Midbrain (tissue), 1 donor: ENCODE measurements around the gene SH3RF3.

Source experiments
- DNase-seq: peaks from one replicate; lab custom pipeline; 2025; lab: John Stamatoyannopoulos, UW

The SH3RF3 gene

GRCh38 chr2:109337221-109337620 is 208.2 kb downstream of the SH3RF3 start:
- no peak for DNase-seq

DNA sequence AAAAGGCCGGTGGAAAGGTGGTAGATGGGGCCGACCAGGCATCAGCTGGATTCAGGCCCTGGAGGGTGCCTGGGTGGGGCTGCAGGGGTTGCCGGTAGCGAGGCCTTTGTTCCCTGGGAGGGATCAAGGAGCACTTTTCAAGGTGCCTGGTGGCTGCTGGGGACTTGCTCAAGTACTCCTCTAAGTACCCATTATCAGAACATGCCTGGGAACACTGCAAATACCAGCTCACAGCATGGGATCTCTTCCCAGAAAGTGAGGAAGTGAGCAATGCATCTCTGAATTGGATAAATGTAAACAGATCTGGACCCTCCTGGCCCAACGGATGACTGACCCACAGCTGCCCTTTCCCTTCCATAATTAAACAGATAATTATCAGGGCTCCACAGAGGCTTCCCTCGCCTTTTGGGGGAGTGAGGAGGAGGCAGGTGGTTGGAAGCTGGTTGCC is 210.5 kb downstream of the SH3RF3 start:
- no peak for DNase-seq

- no peak for DNase-seq
These were observed 211.4 kb downstream of the SH3RF3 start for GRCh38 chr2:109340381-109340780.

DNA sequence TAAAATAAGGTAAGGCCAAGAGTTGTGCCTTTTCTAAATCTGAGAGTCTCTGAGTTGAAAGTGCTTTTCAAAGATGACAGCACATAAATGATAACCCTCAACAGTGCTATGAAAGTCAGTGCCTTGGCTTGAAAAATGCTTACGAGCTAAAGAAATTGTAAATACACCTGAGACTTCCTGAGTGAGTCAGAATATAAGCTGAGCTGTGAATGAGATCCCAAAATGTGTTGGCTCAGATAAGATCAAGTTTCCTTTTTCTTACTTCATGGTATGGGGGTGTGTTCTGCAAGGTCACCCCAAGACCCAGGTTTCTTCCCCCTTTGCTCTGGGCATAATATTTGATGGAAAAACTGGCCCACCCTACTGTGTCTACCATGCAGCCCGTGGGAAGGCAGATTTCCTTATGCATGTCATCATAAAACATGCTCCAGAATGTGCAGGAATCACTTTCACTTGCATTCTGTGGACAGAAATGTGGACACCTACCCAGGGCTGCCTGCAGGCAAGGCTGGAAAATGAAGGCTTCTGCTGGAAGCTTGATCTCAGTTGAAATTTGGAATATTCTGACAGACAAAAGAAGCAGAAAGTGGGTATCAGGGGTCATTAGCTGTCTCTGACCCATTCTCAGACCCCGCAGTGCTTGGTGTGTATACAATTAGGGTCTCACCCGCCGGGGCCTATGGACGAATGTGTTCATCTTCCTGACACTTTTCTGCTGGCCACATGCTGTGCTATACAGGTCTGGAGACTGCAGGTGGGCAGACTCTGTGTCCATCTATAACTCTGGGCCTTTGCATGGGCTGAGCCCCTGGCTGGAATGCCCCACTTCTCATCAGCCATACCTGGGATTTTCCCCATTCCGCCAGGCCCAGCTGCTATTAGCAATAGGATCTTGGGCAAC is 212.6 kb downstream of the SH3RF3 start:
- DNase-seq, result no peak

- DNase-seq, result no peak
These were observed 213.3 kb downstream of the SH3RF3 start for GRCh38 chr2:109342256-109342850.

DNA sequence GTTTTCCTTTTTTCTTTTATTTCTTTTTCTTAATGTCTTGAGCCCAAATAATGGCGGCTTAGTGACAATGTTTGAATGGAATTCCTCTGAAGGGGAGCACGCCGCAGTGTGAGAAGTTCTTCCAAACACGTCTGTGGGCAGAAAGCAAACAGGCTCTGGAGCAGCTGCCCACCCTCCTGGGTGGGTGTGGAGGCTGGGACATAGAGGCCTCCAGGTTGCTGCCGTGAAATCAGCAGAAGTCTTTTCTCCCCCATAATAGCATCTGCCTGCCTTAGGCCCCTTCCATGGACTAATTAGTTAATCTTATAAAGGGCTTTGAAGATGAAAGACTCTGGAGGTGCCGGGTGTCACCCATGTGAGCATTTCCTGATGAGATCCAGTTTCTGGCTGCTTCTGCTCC is 213.9 kb downstream of the SH3RF3 start:
- no peak for DNase-seq

- no peak for DNase-seq
These were observed 214.5 kb downstream of the SH3RF3 start for GRCh38 chr2:109343460-109343859.

DNA sequence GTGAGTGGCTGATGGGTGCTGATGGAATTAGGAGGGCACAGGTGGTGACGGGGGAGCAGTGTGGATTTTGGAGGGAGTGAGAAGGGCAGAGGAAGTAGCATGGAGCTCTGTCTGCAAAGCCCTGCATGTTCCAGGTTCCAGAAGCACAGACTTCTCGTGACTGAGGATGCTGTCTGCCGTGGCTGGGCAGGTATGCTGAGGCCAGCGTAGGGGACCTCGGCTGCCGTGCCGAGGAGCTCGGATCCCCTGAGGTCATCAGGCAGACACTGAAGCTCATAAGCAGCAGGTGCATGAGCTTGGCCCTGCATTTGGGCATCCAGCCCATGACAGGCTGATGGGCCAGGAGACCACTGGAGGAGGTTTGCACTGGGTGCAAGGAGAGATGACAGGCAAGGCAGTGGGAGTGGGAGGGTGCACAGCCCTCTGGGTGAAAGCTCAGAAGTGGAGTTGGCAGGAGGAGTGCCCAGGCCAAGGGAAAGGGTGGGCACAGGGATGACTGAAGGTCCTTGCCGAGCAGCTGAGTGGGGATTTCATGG is 215.3 kb downstream of the SH3RF3 start:
- DNase-seq, result no peak

DNA sequence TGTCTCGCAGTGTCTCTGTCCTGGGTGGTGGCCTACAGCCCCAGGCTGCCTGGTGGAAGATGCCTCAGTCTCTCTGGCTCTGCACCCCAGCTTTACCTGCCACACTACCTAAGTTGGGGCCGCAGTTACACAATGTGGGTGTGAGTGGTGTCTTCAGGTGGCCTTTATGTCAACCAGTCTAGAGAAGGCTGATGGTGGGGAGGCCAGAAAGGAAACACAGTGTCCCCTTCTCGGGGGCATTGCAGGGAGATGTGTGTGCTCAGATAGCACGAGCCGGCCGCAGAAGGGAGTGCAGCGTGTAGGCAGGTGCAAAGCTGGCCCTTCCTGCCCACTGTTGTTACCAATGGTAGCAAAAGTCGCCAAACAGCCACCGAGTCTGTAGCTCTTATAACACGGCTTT is 216.1 kb downstream of the SH3RF3 start:
- DNase-seq, result no peak

- no peak for DNase-seq
These were observed 216.9 kb downstream of the SH3RF3 start for GRCh38 chr2:109345653-109346480.

- no peak for DNase-seq
These were observed 217.7 kb downstream of the SH3RF3 start for GRCh38 chr2:109346601-109347228.

- DNase-seq, result no peak
These were observed 218.6 kb downstream of the SH3RF3 start for GRCh38 chr2:109347626-109348025.

- DNase-seq, result no peak
These were observed 219.2 kb downstream of the SH3RF3 start for GRCh38 chr2:109348190-109348589.

GRCh38 chr2:109348671-109349502 is 219.9 kb downstream of the SH3RF3 start:
- no peak for DNase-seq

- no peak for DNase-seq
These were observed 220.8 kb downstream of the SH3RF3 start for GRCh38 chr2:109349503-109350465.

DNA sequence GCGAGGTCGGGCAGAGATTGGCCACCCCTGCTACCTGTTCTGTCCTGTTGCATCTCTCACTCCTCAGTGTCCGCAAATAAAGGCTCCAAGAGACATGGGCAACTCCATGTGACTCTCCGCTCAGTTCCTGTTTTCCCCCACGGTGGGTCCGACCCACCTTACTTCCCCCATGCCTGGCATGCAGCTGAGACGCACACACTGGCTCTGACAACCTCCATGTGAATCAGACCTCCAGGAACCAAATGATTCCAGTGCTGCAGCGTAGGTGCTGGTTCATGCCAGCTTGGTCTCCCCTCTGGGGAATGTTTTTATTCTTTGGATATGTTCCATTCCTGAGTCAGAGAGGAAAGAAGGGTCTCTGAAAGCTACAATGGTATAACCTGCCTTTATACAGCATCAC is 221.5 kb downstream of the SH3RF3 start:
- no peak for DNase-seq

DNA sequence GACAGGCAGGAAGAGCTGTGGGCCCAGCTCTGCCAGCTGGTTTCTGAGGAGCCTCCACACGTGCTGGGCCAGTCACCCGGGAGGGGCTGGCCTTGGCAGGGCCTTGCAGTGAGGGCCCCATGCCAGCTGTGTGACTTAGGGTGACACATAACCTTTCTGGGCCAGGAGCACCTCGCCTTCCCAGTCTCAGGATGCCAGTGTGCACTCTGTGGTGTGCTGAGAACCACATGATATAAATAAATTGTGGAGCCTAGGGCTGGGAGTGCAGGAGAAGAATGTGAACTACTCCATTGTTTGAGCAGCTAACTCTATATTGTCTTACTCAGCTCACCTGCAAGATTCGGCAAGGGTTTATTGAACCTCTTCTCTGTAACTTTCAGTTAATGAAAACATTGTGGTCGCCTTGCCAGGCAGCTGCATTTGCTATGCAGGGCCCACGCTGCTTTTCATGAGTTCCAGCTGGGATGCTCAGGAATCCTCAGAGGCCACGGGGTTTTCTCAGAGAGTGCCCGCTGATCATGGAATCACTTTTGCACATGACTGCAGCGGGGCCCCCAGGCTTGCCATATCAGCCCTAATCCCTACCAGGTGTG is 222.3 kb downstream of the SH3RF3 start:
- no peak for DNase-seq

DNA sequence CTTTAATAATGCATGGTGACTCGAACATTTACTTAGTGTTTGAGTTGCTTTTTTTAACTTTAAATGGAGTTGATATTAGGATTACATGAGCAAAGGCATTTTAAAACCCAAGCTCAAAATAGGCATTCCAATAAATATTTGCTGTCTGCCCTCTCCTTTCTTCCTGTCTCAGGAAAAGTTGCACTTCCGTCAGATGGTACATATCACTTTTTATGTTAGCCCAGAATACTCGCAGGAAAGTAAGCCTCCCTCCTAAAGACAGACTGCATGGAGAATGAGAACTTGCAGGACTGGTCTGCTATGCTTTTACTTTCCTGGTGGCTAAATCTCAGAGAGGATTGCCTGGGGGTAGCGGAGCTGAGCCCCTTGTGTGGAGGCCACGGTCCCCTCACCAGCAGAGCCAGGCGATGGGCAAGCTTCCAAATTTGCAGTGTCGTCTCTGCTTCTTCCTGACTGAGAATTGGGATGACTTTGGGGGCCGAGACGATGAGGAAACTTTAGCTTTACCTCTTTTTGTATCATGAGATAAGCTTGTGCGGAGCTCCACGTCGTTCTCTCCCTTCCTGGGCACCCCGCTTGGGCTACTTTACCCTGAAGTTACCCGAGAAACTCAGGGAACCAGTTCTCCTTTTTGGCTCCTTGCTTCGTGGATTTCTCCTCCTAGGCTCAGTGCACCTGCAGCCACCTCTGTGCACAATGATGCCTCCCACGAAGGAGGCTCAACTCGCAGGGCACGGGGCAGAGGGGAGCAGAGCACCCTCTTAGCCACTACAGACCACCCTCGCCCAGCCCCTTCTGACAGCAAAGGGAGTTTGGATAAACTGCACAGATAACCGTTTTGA is 223.3 kb downstream of the SH3RF3 start:
- no peak for DNase-seq
